IMR-90 (cell line): ENCODE data around the gene TRIM33. TPM values are rescaled to one million over a fixed set of nuclear protein-coding genes. Genes with fewer than 3 reads are reported as not detected.

Source experiments
- ATAC-seq: fragments of 200-7000 bp; cut with Tn5 transposase; 2 replicates; pipeline ENCODE4 v1.9.1; 2020; ENCODE audit warnings: low read depth, mild to moderate bottlenecking, moderate library complexity
- BruUV-seq: library from RNA; stranded (reverse); fragments of 400-500 nt; replicated peaks from 2 replicates; lab custom pipeline; 2021; lab: Mats Ljungman, UMichigan
- CTCF ChIA-PET: fragments of 300-600 bp; formaldehyde crosslinking; extraction: SDS; loops from one replicate; lab custom pipeline; 2021; ENCODE audit warnings: antibody characterized with exemption; lab: Yijun Ruan, JAX
- POLR2A ChIA-PET: fragments of 300-600 bp; sonication (Branson Sonifier 250); formaldehyde crosslinking; loops from one replicate; lab custom pipeline; 2022; ENCODE audit warnings: antibody characterized with exemption; ENCODE audit not compliant: unreplicated experiment; lab: Charles Lee
- DNase-seq: peaks from one replicate; pipeline ENCODE4 v3.0.0; 2013
- H2AFZ ChIP-seq: replicated peaks from 2 replicates; pipeline ENCODE3; 2013; ENCODE audit warnings: low read length, mild to moderate bottlenecking; ENCODE audit not compliant: poor library complexity
- H2AK5ac ChIP-seq: 2 replicates; pipeline ENCODE4 v1.6.1; 2013; ENCODE audit warnings: low read depth, low read length, inconsistent platforms
- H2AK9ac ChIP-seq: replicated peaks from 2 replicates; pipeline ENCODE3; 2013; ENCODE audit warnings: mild to moderate bottlenecking, low read depth, low read length, moderate library complexity; ENCODE audit not compliant: poor library complexity
- H2BK120ac ChIP-seq: 2 replicates; pipeline ENCODE4 v1.6.1; 2013; ENCODE audit warnings: low read depth, low read length, inconsistent platforms
- H2BK15ac ChIP-seq: 3 replicates; pipeline ENCODE4 v1.6.1; 2013; ENCODE audit warnings: low read depth, low read length, inconsistent platforms
- H2BK20ac ChIP-seq: 2 replicates; pipeline ENCODE4 v1.6.1; 2013; ENCODE audit warnings: low read depth, mild to moderate bottlenecking, inconsistent platforms, low read length, moderate library complexity
- H2BK5ac ChIP-seq: 2 replicates; pipeline ENCODE4 v1.6.1; 2013; ENCODE audit warnings: mild to moderate bottlenecking, low read depth, low read length, inconsistent platforms; ENCODE audit not compliant: poor library complexity, severe bottlenecking
- H3K14ac ChIP-seq: replicated peaks from 2 replicates; pipeline ENCODE4 v1.6.1; 2013; ENCODE audit warnings: low read depth, low read length, inconsistent platforms
- H3K18ac ChIP-seq: 2 replicates; pipeline ENCODE4 v1.6.1; 2013; ENCODE audit warnings: low read depth, low read length, control low read depth
- H3K23ac ChIP-seq: 2 replicates; pipeline ENCODE4 v1.6.1; 2013; ENCODE audit warnings: low read depth, low read length, inconsistent platforms
- H3K27ac ChIP-seq: 2 replicates; pipeline ENCODE4 v1.5.1; 2013; ENCODE audit warnings: mild to moderate bottlenecking, control low read depth, low read length; ENCODE audit not compliant: insufficient read depth
- H3K27me3 ChIP-seq: 2 replicates; pipeline ENCODE4 v1.6.1; 2013; ENCODE audit warnings: low read length; ENCODE audit not compliant: control insufficient read depth, insufficient read depth
- H3K36me3 ChIP-seq: 2 replicates; pipeline ENCODE4 v1.6.1; 2013; ENCODE audit warnings: low read length, mixed read lengths; ENCODE audit not compliant: control insufficient read depth, insufficient read depth
- H3K4ac ChIP-seq: 2 replicates; pipeline ENCODE4 v1.6.1; 2013; ENCODE audit warnings: low read depth, low read length, inconsistent platforms
- H3K4me1 ChIP-seq: 2 replicates; pipeline ENCODE4 v1.6.1; 2013; ENCODE audit warnings: low read length, mixed read lengths; ENCODE audit not compliant: control insufficient read depth, insufficient read depth
- H3K4me2 ChIP-seq: 2 replicates; pipeline ENCODE4 v1.6.1; 2013; ENCODE audit warnings: low read depth, mild to moderate bottlenecking, control low read depth, low read length, moderate library complexity
- H3K4me3 ChIP-seq: 2 replicates; pipeline ENCODE4 v1.5.1; 2013; ENCODE audit warnings: low read depth, mild to moderate bottlenecking, control low read depth, low read length, moderate library complexity; ENCODE audit not compliant: insufficient read depth
- H3K56ac ChIP-seq: 2 replicates; pipeline ENCODE4 v1.6.1; 2013; ENCODE audit warnings: low read length, inconsistent platforms; ENCODE audit not compliant: insufficient read depth; ENCODE audit errors: extremely low read depth
- H3K79me1 ChIP-seq, 2 experiments: 2 replicates each; pipeline ENCODE4 v1.6.1; 2013; ENCODE audit warnings: low read length in 2 of 2, inconsistent platforms in 1 of 2, low read depth in 1 of 2
- H3K9ac ChIP-seq: 2 replicates; pipeline ENCODE4 v1.6.1; 2013; ENCODE audit warnings: low read depth, low read length, control low read depth
- H3K9me1 ChIP-seq: 2 replicates; pipeline ENCODE4 v1.6.1; 2013; ENCODE audit warnings: low read length, inconsistent platforms; ENCODE audit not compliant: insufficient read depth
- H3K9me3 ChIP-seq: 2 replicates; pipeline ENCODE4 v1.6.1; 2013; ENCODE audit warnings: low read length; ENCODE audit not compliant: control insufficient read depth, insufficient read depth
- H4K20me1 ChIP-seq: 2 replicates; pipeline ENCODE4 v1.6.1; 2013; ENCODE audit warnings: low read length, inconsistent platforms; ENCODE audit not compliant: insufficient read depth
- H4K5ac ChIP-seq: 2 replicates; pipeline ENCODE4 v1.6.1; 2013; ENCODE audit warnings: mild to moderate bottlenecking, low read depth, low read length, control low read depth
- H4K8ac ChIP-seq, 2 experiments: 2 replicates each; pipeline ENCODE4 v1.6.1; 2013; ENCODE audit warnings: low read depth in 2 of 2, low read length in 2 of 2, control low read depth in 1 of 2, inconsistent platforms in 1 of 2
- H4K91ac ChIP-seq: 2 replicates; pipeline ENCODE4 v1.6.1; 2013; ENCODE audit warnings: low read depth, low read length, inconsistent platforms; ENCODE audit not compliant: insufficient read depth
- MAFK ChIP-seq: IDR thresholded peaks from 2 replicates; pipeline ENCODE4 v1.6.1; 2012; ENCODE audit warnings: low read depth, low read length, improper control_type of control experiment
- MAZ ChIP-seq: IDR thresholded peaks from 2 replicates; pipeline ENCODE4 v1.6.1; 2012; ENCODE audit warnings: low read depth, mild to moderate bottlenecking, low read length, improper control_type of control experiment, moderate library complexity, borderline replicate concordance
- RCOR1 ChIP-seq: IDR thresholded peaks from 2 replicates; pipeline ENCODE4 v1.6.1; 2012; ENCODE audit warnings: mild to moderate bottlenecking, low read length, improper control_type of control experiment; ENCODE audit not compliant: insufficient replicate concordance
- WGBS, 2 experiments: methylation state at CpG; one replicate each; pipeline versions ENCODE4 v1.1.5 to v1.1.7; 2013; ENCODE audit warnings: missing lambda C conversion rate in 2 of 2; ENCODE audit not compliant: insufficient read length in 1 of 2; ENCODE audit errors: extremely low coverage in 2 of 2; 5-methylcytosine and 5-hydroxymethylcytosine counted together
- dilution Hi-C: fragments of 300-500 bp; cut with HindIII; formaldehyde crosslinking; loops from one replicate; pipeline ENCODE4 v1.14.3; 2018; ENCODE audit warnings: low sequenced_read_pairs; ENCODE audit not compliant: unreplicated experiment
- in situ Hi-C: fragments of 300-500 bp; cut with MboI; formaldehyde crosslinking; loops from 3 replicates; pipeline ENCODE4 v1.14.3; 2019; ENCODE audit warnings: low sequenced_read_pairs, inconsistent platforms, mixed read lengths
- intact Hi-C: fragments of 100-400 bp; cut with micrococcal nuclease; formaldehyde crosslinking; loops from 2 replicates; pipeline ENCODE4 v1.10.0; 2022
- polyA plus RNA-seq, 3 experiments: library from polyadenylated mRNA; depleted of rRNA; stranded (reverse); fragments of >200 nt; gene quantifications; 2 replicates each; pipeline ENCODE4 v1.2.3, GENCODE V29; 2012; ENCODE audit warnings: low replicate concordance in 1 of 3
- total RNA-seq: library from RNA; depleted of rRNA; stranded (reverse); fragments of >200 nt; gene quantifications from 2 replicates; pipeline ENCODE4 v1.2.3, GENCODE V29; 2012
- TF ChIP-seq, protein P1 (sequence below): fragments of 150-350 bp; IDR thresholded peaks from 2 replicates; pipeline ENCODE4 v1.6.1; 2016; ENCODE audit warnings: low read depth, mild to moderate bottlenecking, low read length, moderate library complexity, borderline replicate concordance
- TF ChIP-seq, protein P2 (sequence below): fragments of 150-350 bp; IDR thresholded peaks from 2 replicates; pipeline ENCODE4 v1.6.1; 2017; ENCODE audit warnings: mild to moderate bottlenecking, antibody characterized with exemption, low read length, low read depth

TRIM33 gene
- total and polyA plus RNA-seq, 2 of the 4 experiments (the other 2 are of a cell fraction): 9.5 to 40.1 TPM

DNA sequence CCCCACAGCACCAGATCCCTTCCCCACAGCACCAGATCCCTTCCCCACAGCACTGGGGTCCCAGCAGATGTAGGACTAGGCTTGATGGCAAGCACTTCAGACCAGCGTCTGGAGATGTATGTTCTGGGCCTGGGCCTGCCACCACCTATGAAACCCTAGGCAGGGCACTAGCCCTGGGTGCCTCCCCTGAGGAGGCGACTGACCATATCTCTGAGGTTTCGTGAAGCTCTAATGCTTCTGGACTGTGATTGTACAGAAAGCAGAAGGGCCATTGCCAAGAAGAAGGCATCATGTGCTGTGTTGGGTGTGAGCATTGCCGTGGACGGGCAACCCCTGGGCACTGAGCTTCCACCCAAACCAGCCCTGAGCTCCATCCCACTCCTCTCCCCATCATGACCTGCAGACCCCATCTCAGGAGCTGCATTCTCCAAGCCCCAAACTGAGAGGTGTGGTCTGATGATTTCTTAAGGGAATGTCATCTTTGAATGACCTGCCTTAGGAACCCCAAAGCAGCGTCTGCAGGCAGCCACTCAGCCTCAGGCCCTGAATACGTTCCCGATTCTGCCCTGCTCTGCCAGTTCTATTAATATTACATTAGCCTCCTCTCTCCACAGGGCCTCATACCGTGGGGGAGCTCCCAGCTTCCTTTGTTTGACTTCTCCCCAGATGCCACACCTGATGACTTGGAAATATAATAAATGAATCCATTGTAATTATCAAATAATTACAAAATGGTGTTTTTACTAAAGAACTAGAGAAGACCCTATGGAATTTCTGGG lies 163.4 kb downstream of the TRIM33 start:
- Histone ChIP-seq H4K91ac (no peak overlapping the region), H3K4ac (no peak overlapping the region), H3K56ac (no peak overlapping the region), H3K9me3 (no peaks in the 10 kb centered on the region), H2BK5ac (no peak overlapping the region), H3K36me3 (no peaks in the 10 kb centered on the region), H3K14ac (no peak overlapping the region), H2AFZ (no peak overlapping the region), H3K9me1 (no peaks in the 10 kb centered on the region; the same call in 1 of the 2 replicates), H3K4me2 (no peak overlapping the region), H2BK15ac (no peak overlapping the region), H3K23ac (no peak overlapping the region), H3K4me1 (peaks cover 4% of the 10 kb centered on the region; the same call in 1 of the 2 replicates), H3K27ac (no peak overlapping the region), H3K79me1 (no peaks in the 10 kb centered on the region), H4K20me1 (no peaks in the 10 kb centered on the region), H3K4me3 (no peak overlapping the region), H4K8ac (no peak overlapping the region), H2BK120ac (no peak overlapping the region), H4K5ac (no peak overlapping the region), H3K27me3 (peaks cover 5% of the 10 kb centered on the region; the same call in 1 of the 2 replicates), H2AK5ac (no peak overlapping the region), H3K18ac (no peak overlapping the region), H3K9ac (no peak overlapping the region), H2AK9ac (no peak overlapping the region), H2BK20ac (no peak overlapping the region)
- ATAC-seq: no peak
- dilution Hi-C loops: no loop called here
- POLR2A ChIA-PET: interaction anchor here (0.5 kb wide), 1 partner anchor 78 kb away, joined by 3 read pairs; no protein-coding TSS in a partner anchor
- intact Hi-C loops: loop anchor here (2.0 to 5.0 kb wide), 5 partner anchors 65 to 367 kb away; partner anchors contain the start of genes DENND2C and TRIM33
- CTCF ChIA-PET: interaction anchor here (0.8 to 1.9 kb wide), 8 partner anchors 14 to 371 kb away, joined by 3 to 13 read pairs (median 5); no protein-coding TSS in a partner anchor
- 100% methylated on average over 1 of the region's 9 CpGs; no CpG with 5 or more reads in 1 of the 2 experiments for WGBS, 2 experiments
- no peak for DNase-seq
- no TSS peak for BruUV-seq
- in situ Hi-C loops: no loop called here
- no peak for TF ChIP-seq RCOR1
- TF ChIP-seq, protein P1, sequence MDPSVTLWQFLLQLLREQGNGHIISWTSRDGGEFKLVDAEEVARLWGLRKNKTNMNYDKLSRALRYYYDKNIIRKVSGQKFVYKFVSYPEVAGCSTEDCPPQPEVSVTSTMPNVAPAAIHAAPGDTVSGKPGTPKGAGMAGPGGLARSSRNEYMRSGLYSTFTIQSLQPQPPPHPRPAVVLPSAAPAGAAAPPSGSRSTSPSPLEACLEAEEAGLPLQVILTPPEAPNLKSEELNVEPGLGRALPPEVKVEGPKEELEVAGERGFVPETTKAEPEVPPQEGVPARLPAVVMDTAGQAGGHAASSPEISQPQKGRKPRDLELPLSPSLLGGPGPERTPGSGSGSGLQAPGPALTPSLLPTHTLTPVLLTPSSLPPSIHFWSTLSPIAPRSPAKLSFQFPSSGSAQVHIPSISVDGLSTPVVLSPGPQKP: no peak
- TF ChIP-seq, protein P2, sequence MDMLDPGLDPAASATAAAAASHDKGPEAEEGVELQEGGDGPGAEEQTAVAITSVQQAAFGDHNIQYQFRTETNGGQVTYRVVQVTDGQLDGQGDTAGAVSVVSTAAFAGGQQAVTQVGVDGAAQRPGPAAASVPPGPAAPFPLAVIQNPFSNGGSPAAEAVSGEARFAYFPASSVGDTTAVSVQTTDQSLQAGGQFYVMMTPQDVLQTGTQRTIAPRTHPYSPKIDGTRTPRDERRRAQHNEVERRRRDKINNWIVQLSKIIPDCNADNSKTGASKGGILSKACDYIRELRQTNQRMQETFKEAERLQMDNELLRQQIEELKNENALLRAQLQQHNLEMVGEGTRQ: no peak
- TF ChIP-seq MAFK: no peak
- no peak for TF ChIP-seq MAZ
